GM18868 (cell line): ENCODE data around the gene ILDR1.
"Not testable (repeated sequence)": the region's sequence is repeated elsewhere in the genome, so short reads cannot be mapped to it uniquely, and the experiment has no call there.

Source experiments
- ATAC-seq: cut with Tn5 transposase; IDR thresholded peaks from one replicate; pipeline ENCODE4 v1.9.1; 2021; ENCODE audit warnings: mild to moderate bottlenecking, moderate library complexity; ENCODE audit not compliant: unreplicated experiment

Gene ILDR1

GRCh38 chr3:121956363-121956762 lies 65.7 kb downstream of the ILDR1 start:
- no peak for ATAC-seq

- ATAC-seq = no peak
Observed at GRCh38 chr3:121951291-121951919, 70.6 kb downstream of the ILDR1 start.

- no peak for ATAC-seq
Observed at GRCh38 chr3:121948641-121949040, 73.4 kb downstream of the ILDR1 start.

GRCh38 chr3:121943431-121943830 lies 78.6 kb downstream of the ILDR1 start:
- ATAC-seq = no peak

- ATAC-seq = no peak
Observed at GRCh38 chr3:121942116-121942786, 79.8 kb downstream of the ILDR1 start.

- no peak for ATAC-seq
Observed at GRCh38 chr3:121941592-121941991, 80.5 kb downstream of the ILDR1 start.

GRCh38 chr3:121938141-121938855 lies 83.7 kb downstream of the ILDR1 start:
- not testable (repeated sequence) for ATAC-seq
